HL-60/S4 (cell line): ENCODE data around the gene DNAH17.
"Not testable (repeated sequence)": the region's sequence is repeated elsewhere in the genome, so short reads cannot be mapped to it uniquely, and the experiment has no call there.

Experiments used
- in situ Hi-C: fragments of 300-500 bp; cut with MboI; formaldehyde crosslinking; loops from 2 replicates; pipeline ENCODE4 v1.14.3; 2022; ENCODE audit warnings: low sequenced_read_pairs

The DNAH17 gene

GRCh38 chr17:78484271-78485246 lies 92.6 kb downstream of the DNAH17 start:
- in situ Hi-C loops = no loop called here

- in situ Hi-C loops = no loop called here
Measured at GRCh38 chr17:78479369-78479768, 97.8 kb downstream of the DNAH17 start.

- in situ Hi-C loops = no loop called here
Measured at GRCh38 chr17:78478757-78479297, 98.4 kb downstream of the DNAH17 start.

GRCh38 chr17:78477913-78478756 lies 99.1 kb downstream of the DNAH17 start:
- in situ Hi-C loops = no loop called here

- in situ Hi-C loops = no loop called here
Measured at GRCh38 chr17:78476973-78477372, 100.2 kb downstream of the DNAH17 start.

- in situ Hi-C loops = no loop called here
Measured at GRCh38 chr17:78476149-78476548, 101.0 kb downstream of the DNAH17 start.

GRCh38 chr17:78475211-78475610 lies 102.0 kb downstream of the DNAH17 start:
- in situ Hi-C loops = no loop called here

GRCh38 chr17:78474614-78475146 lies 102.5 kb downstream of the DNAH17 start:
- in situ Hi-C loops = no loop called here

- in situ Hi-C loops = no loop called here
Measured at GRCh38 chr17:78473951-78474613, 103.1 kb downstream of the DNAH17 start.

GRCh38 chr17:78472035-78472905 lies 104.9 kb downstream of the DNAH17 start:
- in situ Hi-C loops = no loop called here

GRCh38 chr17:78471635-78472034 lies 105.6 kb downstream of the DNAH17 start:
- in situ Hi-C loops = no loop called here

GRCh38 chr17:78469443-78469842 lies 107.8 kb downstream of the DNAH17 start:
- in situ Hi-C loops = no loop called here

- in situ Hi-C loops = no loop called here
Measured at GRCh38 chr17:78468366-78468765, 108.8 kb downstream of the DNAH17 start.

GRCh38 chr17:78466786-78467715 lies 110.1 kb downstream of the DNAH17 start:
- in situ Hi-C loops = no loop called here

- in situ Hi-C loops = not testable (repeated sequence)
Measured at GRCh38 chr17:78466109-78466785, 110.9 kb downstream of the DNAH17 start.

- in situ Hi-C loops = no loop called here
Measured at GRCh38 chr17:78462148-78462547, 115.0 kb downstream of the DNAH17 start.

GRCh38 chr17:78461799-78462053 lies 115.5 kb downstream of the DNAH17 start:
- in situ Hi-C loops = no loop called here
